NT2/D1 (cell line): ENCODE results near the gene EDC4.

Source experiments
- SUZ12 ChIP-seq: IDR thresholded peaks from 2 replicates; pipeline ENCODE4 v1.6.1; 2011; ENCODE audit not compliant: insufficient read length, insufficient read depth; ENCODE audit errors: extremely low read depth
- YY1 ChIP-seq: IDR thresholded peaks from 2 replicates; pipeline ENCODE4 v1.6.1; 2011; ENCODE audit not compliant: insufficient read length, insufficient read depth
- ZNF274 ChIP-seq: IDR thresholded peaks from 2 replicates; pipeline ENCODE4 v1.6.1; 2011; ENCODE audit warnings: mild to moderate bottlenecking, low read depth, low read length

DNA sequence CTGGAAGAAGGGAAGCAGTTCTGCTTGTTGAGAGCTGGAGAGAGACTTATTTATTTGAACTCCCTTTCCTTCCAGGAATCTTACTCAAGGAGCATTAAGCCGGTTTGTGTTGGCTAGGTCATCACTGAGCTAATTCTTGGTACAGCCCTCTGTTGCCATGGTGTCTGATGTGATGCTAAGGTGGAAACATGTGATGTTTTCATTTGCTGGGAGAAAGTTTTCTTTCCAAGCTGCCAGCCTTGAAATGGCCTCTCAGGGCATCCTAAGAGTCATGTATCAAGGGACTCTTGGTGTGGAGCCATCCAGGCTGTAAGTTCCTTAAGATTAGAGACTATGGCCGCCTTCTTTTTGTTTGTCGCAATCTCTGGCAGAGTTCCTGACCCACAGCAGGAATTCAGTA, 24.4 kb downstream of the EDC4 start:
- TF ChIP-seq ZNF274 = no peak
- no peak for TF ChIP-seq YY1
- no peak for TF ChIP-seq SUZ12
